GM21529 (cell line): Measurements from ENCODE around the gene ALK.

ENCODE experiments used
- ATAC-seq: cut with Tn5 transposase; IDR thresholded peaks from one replicate; pipeline ENCODE4 v1.9.1; 2021; ENCODE audit not compliant: unreplicated experiment

The ALK gene

GRCh38 chr2:29910465-29910864, 10.9 kb downstream of the ALK start:
- ATAC-seq, result no peak

- ATAC-seq, result no peak
Observed at GRCh38 chr2:29902356-29902755, 19.0 kb downstream of the ALK start.

GRCh38 chr2:29900971-29901633, 20.3 kb downstream of the ALK start:
- ATAC-seq, result no peak

GRCh38 chr2:29898999-29899398, 22.4 kb downstream of the ALK start:
- ATAC-seq, result no peak

GRCh38 chr2:29894822-29895614, 26.4 kb downstream of the ALK start:
- no peak for ATAC-seq

GRCh38 chr2:29892585-29893259, 28.7 kb downstream of the ALK start:
- no peak for ATAC-seq

- ATAC-seq, result no peak
Observed at GRCh38 chr2:29881089-29881730, 40.2 kb downstream of the ALK start.

GRCh38 chr2:29880084-29880483, 41.3 kb downstream of the ALK start:
- ATAC-seq, result no peak

GRCh38 chr2:29879456-29879855, 41.9 kb downstream of the ALK start:
- no peak for ATAC-seq

- ATAC-seq, result no peak
Observed at GRCh38 chr2:29878898-29879297, 42.5 kb downstream of the ALK start.

GRCh38 chr2:29876374-29876773, 45.0 kb downstream of the ALK start:
- no peak for ATAC-seq

GRCh38 chr2:29874745-29875144, 46.6 kb downstream of the ALK start:
- ATAC-seq, result no peak

- no peak for ATAC-seq
Observed at GRCh38 chr2:29872870-29873269, 48.5 kb downstream of the ALK start.

- no peak for ATAC-seq
Observed at GRCh38 chr2:29871541-29871940, 49.8 kb downstream of the ALK start.

- peak; percentile 47 for ATAC-seq
Observed at GRCh38 chr2:29865512-29865911, 55.9 kb downstream of the ALK start.

GRCh38 chr2:29864988-29865387, 56.4 kb downstream of the ALK start:
- no peak for ATAC-seq

- no peak for ATAC-seq
Observed at GRCh38 chr2:29855924-29856639, 65.3 kb downstream of the ALK start.

GRCh38 chr2:29850794-29851193, 70.6 kb downstream of the ALK start:
- ATAC-seq, result no peak

GRCh38 chr2:29848566-29849310, 72.6 kb downstream of the ALK start:
- no peak for ATAC-seq

GRCh38 chr2:29847886-29848285, 73.5 kb downstream of the ALK start:
- no peak for ATAC-seq
